Measurements from ENCODE around the gene PKD1L1. TPM values are rescaled to one million over a fixed set of nuclear protein-coding genes. Genes with fewer than 3 reads are reported as not detected.

The PKD1L1 gene
- polyA plus RNA-seq, 1 of the 3 experiments (the other 2 are of a cell fraction) = 0.10 TPM

GRCh38 chr7:47818796-47819606 lies 129.3 kb downstream of the PKD1L1 start:
- H3K27me3 ChIP-seq (ENCODE audit: insufficient read depth) = no peaks in the 10 kb centered on the region
- peaks cover 7 to 14% of the 10 kb centered on the region in 2 experiments; a peak in 2 of 4 replicates for H3K4me1 ChIP-seq (ENCODE audit: control insufficient read depth in 1 of 2, insufficient read depth in 2 of 2, low read depth in 1 of 2, low read length in 1 of 2)
- no peaks in the 10 kb centered on the region for H3K36me3 ChIP-seq (replicated peaks in 1 of 2; ENCODE audit: control insufficient read depth in 1 of 2, insufficient read depth in 2 of 2, low read length in 1 of 2)
- H3F3A ChIP-seq (replicated peaks; ENCODE audit: insufficient read depth) = peaks cover 5% of the 10 kb centered on the region
- no peaks in the 10 kb centered on the region for H3K79me2 ChIP-seq (ENCODE audit: insufficient read depth)
- peak overlapping the region; percentile 48 to 66; a peak in 3 of 4 replicates for H3K27ac ChIP-seq (ENCODE audit: low read depth in 2 of 2, low read length in 1 of 2)
- no peaks in the 10 kb centered on the region for H3K9me3 ChIP-seq
- ChIA-PET CTCF (interaction anchor here (0.5 to 16.2 kb wide), 114 partner anchors 9 to 1904 kb away, joined by 3 to 275 read pairs (median 5); no protein-coding TSS in a partner anchor), POLR2A (no interaction called here)
- no peak overlapping the region for H2AFZ ChIP-seq (ENCODE audit: low read depth)
- no peak overlapping the region for H3K4me2 ChIP-seq
- peak overlapping the region; percentile 0; the same call in 1 of the 2 replicates for H3K9ac ChIP-seq
- no peaks in the 10 kb centered on the region for H3K9me2 ChIP-seq
- peak; percentile 81 for DNase-seq
- H3K4me3 ChIP-seq (ENCODE audit: low read depth in 2 of 2, low read length in 1 of 2) = no peak overlapping the region
- no peaks in the 10 kb centered on the region for H4K20me1 ChIP-seq (ENCODE audit: insufficient read depth)
- WGBS (ENCODE audit: low lambda C conversion rate) = 64% methylated on average over 6 of the region's 6 CpGs
- TF ChIP-seq EP300 (IDR thresholded peaks at IDR 0.05; ENCODE audit: borderline replicate concordance in 1 of 2, low read depth in 1 of 2, low read length in 1 of 2) (no peak), GABPA (IDR thresholded peaks at IDR 0.05; ENCODE audit: low read depth) (no peak), CTCF (IDR thresholded peaks at IDR 0.05) (peak; percentile 100), TAF1 (IDR thresholded peaks at IDR 0.05; ENCODE audit: borderline replicate concordance, low read depth, low read length) (no peak), CHD2 (IDR thresholded peaks at IDR 0.05; ENCODE audit: low read length, partially characterized antibody) (no peak), POLR2AphosphoS5 (IDR thresholded peaks at IDR 0.05; ENCODE audit: low read depth, low read length) (no peak), RAD21 (IDR thresholded peaks at IDR 0.05; ENCODE audit: low read length) (peak; percentile 99), RXRA (IDR thresholded peaks at IDR 0.05; ENCODE audit: borderline replicate concordance, low read depth) (no peak), TEAD4 (IDR thresholded peaks at IDR 0.05; ENCODE audit: borderline replicate concordance, insufficient read depth) (no peak), RCOR1 (IDR thresholded peaks at IDR 0.05; ENCODE audit: low read length) (peak; percentile 46), YY1 (IDR thresholded peaks at IDR 0.05; ENCODE audit: low read depth) (no peak), USF2 (IDR thresholded peaks at IDR 0.05; ENCODE audit: borderline replicate concordance, low read depth, low read length) (no peak), IRF3 (IDR thresholded peaks at IDR 0.05; ENCODE audit: low read depth, low read length) (no peak), PBX3 (IDR thresholded peaks at IDR 0.05) (no peak), SMC3 (IDR thresholded peaks at IDR 0.05; ENCODE audit: low read depth, low read length) (peak; percentile 96)

Data from SK-N-SH (cell line).